Measurements from ENCODE around the gene TCF20. TPM values are rescaled to one million over a fixed set of nuclear protein-coding genes. Genes with fewer than 3 reads are reported as not detected.

Gene TCF20
- total RNA-seq, 4 donors from 2014 or later, result 26.0 to 47.9 (median 41.8) TPM

GRCh38 chr22:42301742-42302102 lies 31.3 kb upstream of the TCF20 start:
- Histone ChIP-seq H3K4me3 (no peak overlapping the region), H3K27ac (no peak overlapping the region), H3K9me3 (no peaks in the 10 kb centered on the region), H3K27me3 (no peaks in the 10 kb centered on the region), H3K4me1 (peaks cover 0 to 33% (median 0%) of the 10 kb centered on the region in 3 donors), H3K36me3 (no peaks in the 10 kb centered on the region)
- WGBS, 2 donors (ENCODE audit: low coverage in 1 of 2), result no CpG with 5 or more reads among the region's 12 CpGs
- TF ChIP-seq POLR2AphosphoS5 (IDR thresholded peaks at IDR 0.05) (no peak), EP300 (IDR thresholded peaks at IDR 0.05) (no peak), CTCF (IDR thresholded peaks at IDR 0.05) (no peak), POLR2A (IDR thresholded peaks at IDR 0.05) (no peak)
- ATAC-seq, result no peak

GRCh38 chr22:42301077-42301741 lies 30.8 kb upstream of the TCF20 start:
- TF ChIP-seq CTCF (IDR thresholded peaks at IDR 0.05), result no peak
- TF ChIP-seq POLR2A (IDR thresholded peaks at IDR 0.05), result no peak
- TF ChIP-seq EP300 (IDR thresholded peaks at IDR 0.05), result no peak
- no peak for TF ChIP-seq POLR2AphosphoS5 (IDR thresholded peaks at IDR 0.05)
- Histone ChIP-seq H3K4me1 (peaks cover 0 to 38% (median 3%) of the 10 kb centered on the region in 3 donors), H3K36me3 (no peaks in the 10 kb centered on the region), H3K4me3 (no peak overlapping the region), H3K27me3 (no peaks in the 10 kb centered on the region), H3K27ac (no peak overlapping the region), H3K9me3 (no peaks in the 10 kb centered on the region)
- WGBS, 2 donors (ENCODE audit: low coverage in 1 of 2), result 87% methylated on average over 6 of the region's 13 CpGs; no CpG with 5 or more reads in 1 of the 2 donors
- no peak for ATAC-seq

- Histone ChIP-seq H3K27me3 (no peaks in the 10 kb centered on the region), H3K4me3 (no peak overlapping the region)
- no peak for TF ChIP-seq CTCF (IDR thresholded peaks at IDR 0.05)
- no peak for TF ChIP-seq EP300 (IDR thresholded peaks at IDR 0.05)
- no peak for TF ChIP-seq POLR2AphosphoS5 (IDR thresholded peaks at IDR 0.05)
- no peak for TF ChIP-seq POLR2A (IDR thresholded peaks at IDR 0.05)
Measured at GRCh38 chr22:42300259-42301076, 30.0 kb upstream of the TCF20 start.

GRCh38 chr22:42299586-42300258 lies 29.3 kb upstream of the TCF20 start:
- ATAC-seq, result no peak
- no peak for TF ChIP-seq EP300 (IDR thresholded peaks at IDR 0.05)
- TF ChIP-seq POLR2A (IDR thresholded peaks at IDR 0.05), result no peak
- no peak for TF ChIP-seq POLR2AphosphoS5 (IDR thresholded peaks at IDR 0.05)
- TF ChIP-seq CTCF (IDR thresholded peaks at IDR 0.05), result no peak

More at GRCh38 chr22:42300259-42301076, 30.0 kb upstream of the TCF20 start:
- ATAC-seq, result no peak
- Histone ChIP-seq H3K9me3 (no peaks in the 10 kb centered on the region), H3K36me3 (no peaks in the 10 kb centered on the region), H3K27ac (peak overlapping the region in 1 of 4 donors; percentile 18), H3K4me1 (peaks cover 0 to 41% (median 3%) of the 10 kb centered on the region in 3 donors)
- 58 to 60% methylated on average over 4 to 6 of the region's 10 CpGs for WGBS, 2 donors (ENCODE audit: low coverage in 1 of 2)

More at GRCh38 chr22:42299586-42300258, 29.3 kb upstream of the TCF20 start:
- 30 to 32% methylated on average over 10 to 15 of the region's 19 CpGs for WGBS, 2 donors (ENCODE audit: low coverage in 1 of 2)
- no peak overlapping the region for H3K4me3 ChIP-seq
- no peaks in the 10 kb centered on the region for H3K27me3 ChIP-seq
- peak overlapping the region in 1 of 4 donors; percentile 18 for H3K27ac ChIP-seq
- H3K4me1 ChIP-seq, result peaks cover 0 to 41% (median 3%) of the 10 kb centered on the region in 3 donors
- H3K9me3 ChIP-seq, result no peaks in the 10 kb centered on the region
- no peaks in the 10 kb centered on the region for H3K36me3 ChIP-seq

All from gastroesophageal sphincter (tissue), 4 donors.